AG10803 (cell line): Measurements from ENCODE around the gene EEF2.

ENCODE experiments used
- DNase-seq: peaks from one replicate; pipeline ENCODE4 v3.0.0; 2010; ENCODE audit warnings: low read depth
- H3K4me3 ChIP-seq: 2 replicates; pipeline ENCODE4 v1.5.1; 2011; ENCODE audit warnings: mild to moderate bottlenecking, low read length, control low read depth
- CTCF ChIP-seq: conservative IDR thresholded peaks from 2 replicates; pipeline ENCODE4 v1.5.1; 2011; ENCODE audit warnings: mild to moderate bottlenecking, low read length, control low read depth, inconsistent platforms

Gene EEF2

GRCh38 chr19:3983542-3983914 is 1.7 kb downstream of the EEF2 start:
- H3K4me3 ChIP-seq, result peak overlapping the region; percentile 83
- DNase-seq, result no peak
- no peak for TF ChIP-seq CTCF

GRCh38 chr19:3982701-3983541 is 2.3 kb downstream of the EEF2 start:
- TF ChIP-seq CTCF, result no peak
- peak; percentile 58 for DNase-seq
- H3K4me3 ChIP-seq, result peak overlapping the region; percentile 83

GRCh38 chr19:3981736-3982681 is 3.3 kb downstream of the EEF2 start:
- TF ChIP-seq CTCF, result no peak
- DNase-seq, result no peak
- no peak overlapping the region for H3K4me3 ChIP-seq

- no peak for TF ChIP-seq CTCF
- no peak for DNase-seq
- no peak overlapping the region for H3K4me3 ChIP-seq
These were observed 3.9 kb downstream of the EEF2 start for GRCh38 chr19:3981373-3981735.

GRCh38 chr19:3980353-3981251 is 4.7 kb downstream of the EEF2 start:
- no peak overlapping the region for H3K4me3 ChIP-seq
- no peak for DNase-seq
- no peak for TF ChIP-seq CTCF

- no peak for TF ChIP-seq CTCF
- H3K4me3 ChIP-seq, result no peak overlapping the region
- no peak for DNase-seq
These were observed 5.5 kb downstream of the EEF2 start for GRCh38 chr19:3979674-3980352.
